ENCODE measurements around the gene TUG1.

Gene TUG1

DNA sequence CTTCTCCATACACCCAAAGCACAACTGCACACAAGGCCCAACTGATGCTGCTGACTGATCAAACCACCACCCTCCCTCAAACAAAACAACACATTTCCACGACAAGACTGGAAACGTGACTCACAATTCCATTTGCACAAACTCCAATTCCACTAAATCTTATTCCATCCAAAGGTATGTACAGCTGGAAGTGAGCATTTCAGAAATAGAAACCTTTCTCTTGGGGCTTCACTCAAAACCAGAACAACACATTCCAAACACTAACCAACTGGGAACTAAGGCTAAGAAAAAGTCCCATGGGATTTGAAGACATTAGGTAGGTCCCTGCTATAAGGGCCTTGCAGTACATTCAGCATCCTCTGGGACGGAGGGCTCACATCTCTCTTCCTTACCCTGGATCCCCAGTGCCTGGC is 20.1 kb upstream of the TUG1 start:
- DNase-seq = no peak

DNA sequence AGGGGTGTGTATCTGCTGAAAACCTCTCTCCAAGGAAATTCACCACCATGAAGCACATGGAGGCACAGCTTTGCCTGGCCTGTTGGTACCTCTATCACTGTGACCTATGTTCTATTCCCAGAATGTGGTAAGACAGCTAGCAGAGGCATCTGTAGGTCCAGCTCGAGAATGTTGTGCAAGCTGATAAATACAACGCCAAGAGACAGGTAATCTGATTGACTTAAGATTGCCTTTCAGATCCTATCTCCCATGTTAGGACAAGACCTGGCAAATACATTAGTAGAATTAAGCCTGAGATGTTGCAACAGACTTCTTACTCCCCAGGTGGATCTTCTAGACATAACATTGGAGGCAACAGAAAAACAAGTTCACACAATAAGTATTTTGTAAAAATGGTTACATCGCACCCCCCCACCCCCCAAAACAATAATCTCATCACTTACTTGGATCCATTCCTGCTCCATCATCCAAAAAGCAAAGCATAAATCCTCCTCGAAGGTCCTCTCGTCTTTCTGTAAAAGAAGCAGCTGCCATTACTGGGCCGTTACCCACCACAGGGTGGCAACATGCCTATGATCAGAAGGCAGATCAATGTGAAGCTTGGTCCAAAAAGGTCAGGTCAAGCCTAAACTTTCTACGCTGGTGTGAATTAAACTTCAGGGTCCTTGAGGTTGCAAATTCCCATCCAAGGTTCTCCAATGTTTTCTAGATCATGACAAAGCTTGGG is 19.0 kb upstream of the TUG1 start:
- DNase-seq = no peak

GRCh38 chr22:30953206-30953605 is 15.9 kb upstream of the TUG1 start:
- no peak for DNase-seq

GRCh38 chr22:30955153-30955552 is 13.9 kb upstream of the TUG1 start:
- DNase-seq = no peak

- no peak for DNase-seq
Observed at GRCh38 chr22:30964858-30965257, 4.2 kb upstream of the TUG1 start.

GRCh38 chr22:30968015-30968923 is 796 bp upstream of the TUG1 start, which contains the start of gene MORC2:
Gene MORC2, minus strand, starts transcription at chr22:30968774. Its CDS starts 885 bp downstream, at chr22:30967889.
- DNase-seq = no peak

- peak; percentile 37 for DNase-seq
Observed at GRCh38 chr22:30969532-30970355, 679 bp downstream of the TUG1 start.

GRCh38 chr22:30970356-30970746 is 1.3 kb downstream of the TUG1 start:
- DNase-seq = no peak

GRCh38 chr22:30978304-30978962 is 9.4 kb downstream of the TUG1 start:
- no peak for DNase-seq

DNA sequence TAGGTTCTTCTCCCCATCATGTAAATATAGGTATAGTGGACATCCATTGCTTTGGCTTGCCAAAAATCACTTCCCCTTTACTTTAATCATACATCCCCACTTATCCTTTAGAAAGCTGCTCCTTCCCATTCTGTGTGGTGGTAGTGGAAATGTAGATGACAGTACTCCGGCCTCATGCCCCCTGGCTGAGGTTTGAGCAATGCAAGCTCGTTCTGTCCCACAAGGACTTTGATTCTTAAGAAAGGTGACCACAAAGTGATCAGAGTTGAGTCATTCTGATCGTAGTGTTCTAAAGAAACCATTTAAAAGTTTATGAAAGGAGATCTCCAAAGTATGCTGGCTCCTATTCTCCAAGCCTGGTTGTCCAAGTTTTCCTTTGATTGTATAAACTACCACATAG is 10.9 kb downstream of the TUG1 start:
- no peak for DNase-seq

DNA sequence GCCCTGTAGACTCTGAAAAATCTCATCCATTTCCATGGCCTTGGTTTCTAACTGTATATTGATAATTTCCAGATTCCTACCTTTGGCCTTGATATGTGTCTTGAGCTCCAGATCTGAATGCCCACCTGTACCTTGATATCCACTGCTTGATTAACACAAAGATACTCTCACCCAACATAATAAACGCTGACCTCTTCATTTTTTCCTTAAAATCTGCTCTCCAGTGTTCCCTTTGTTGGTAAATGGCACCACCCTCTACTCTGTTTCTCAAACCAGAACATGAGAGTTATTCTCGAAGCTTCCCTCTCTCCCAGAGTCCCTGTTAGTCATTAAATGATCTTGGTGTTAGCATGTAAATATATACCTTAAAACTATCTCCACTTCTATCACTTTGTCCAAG is 13.4 kb downstream of the TUG1 start:
- no peak for DNase-seq

DNA sequence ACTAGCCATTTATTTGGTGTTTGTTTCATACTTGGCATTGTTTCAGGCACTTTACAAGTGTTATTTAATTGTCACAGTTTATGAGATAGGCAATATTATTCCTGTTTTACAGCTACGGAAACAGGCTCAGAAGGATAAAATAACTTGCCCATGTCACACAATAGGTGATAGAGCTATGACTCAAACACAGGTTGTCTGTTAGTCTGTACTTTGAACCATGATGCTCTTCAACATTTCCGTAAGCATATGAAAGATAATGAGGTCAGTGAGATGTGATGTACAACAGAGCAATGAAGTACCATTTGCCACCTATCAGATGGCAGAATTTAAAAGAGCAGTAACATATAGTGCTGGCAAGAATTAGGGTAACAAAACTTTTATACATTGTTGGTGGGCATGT is 15.3 kb downstream of the TUG1 start:
- no peak for DNase-seq

GRCh38 chr22:30985561-30986208 is 16.6 kb downstream of the TUG1 start:
- DNase-seq = no peak

GRCh38 chr22:30989474-30989873 is 20.4 kb downstream of the TUG1 start:
- no peak for DNase-seq

- no peak for DNase-seq
Observed at GRCh38 chr22:30990690-30991089, 21.6 kb downstream of the TUG1 start.

DNA sequence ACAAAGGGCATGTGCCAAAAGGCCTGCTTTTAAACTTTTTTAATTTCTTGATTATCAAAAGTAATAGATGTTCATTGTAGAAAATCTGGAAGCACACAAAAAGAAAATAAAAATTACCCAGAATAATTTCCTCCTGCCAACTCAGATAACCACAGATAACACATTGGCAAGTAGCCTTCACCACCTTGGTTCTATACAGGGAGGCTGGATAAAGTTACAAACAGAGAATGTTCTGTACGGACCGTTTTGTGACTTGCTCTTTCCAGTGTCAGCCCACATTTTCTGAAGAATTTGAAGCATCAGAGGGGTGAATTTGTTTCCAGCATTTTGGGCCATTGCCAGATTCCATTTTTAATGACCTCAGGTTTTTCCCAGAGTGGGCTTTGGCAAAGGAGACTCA is 23.5 kb downstream of the TUG1 start:
- DNase-seq = no peak

DNA sequence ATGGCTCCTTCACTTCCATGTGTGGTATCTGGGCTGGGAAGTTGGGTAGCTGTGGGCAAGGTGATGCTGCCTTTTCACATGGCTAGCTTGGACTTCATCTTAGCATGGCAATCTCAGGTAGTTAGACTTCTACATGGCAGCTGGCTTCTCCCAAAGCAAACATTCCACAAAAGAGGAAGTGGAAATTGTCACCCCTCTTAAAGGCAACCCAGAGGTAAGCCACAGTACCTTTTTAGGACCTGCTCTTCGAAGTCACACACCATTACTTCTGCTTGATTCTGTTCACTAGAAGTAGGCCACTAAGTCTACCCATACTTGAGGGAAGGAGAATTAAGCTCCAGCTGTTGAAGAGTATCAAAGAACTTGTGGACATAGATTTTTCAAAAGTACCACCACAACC is 25.9 kb downstream of the TUG1 start:
- no peak for DNase-seq

DNA sequence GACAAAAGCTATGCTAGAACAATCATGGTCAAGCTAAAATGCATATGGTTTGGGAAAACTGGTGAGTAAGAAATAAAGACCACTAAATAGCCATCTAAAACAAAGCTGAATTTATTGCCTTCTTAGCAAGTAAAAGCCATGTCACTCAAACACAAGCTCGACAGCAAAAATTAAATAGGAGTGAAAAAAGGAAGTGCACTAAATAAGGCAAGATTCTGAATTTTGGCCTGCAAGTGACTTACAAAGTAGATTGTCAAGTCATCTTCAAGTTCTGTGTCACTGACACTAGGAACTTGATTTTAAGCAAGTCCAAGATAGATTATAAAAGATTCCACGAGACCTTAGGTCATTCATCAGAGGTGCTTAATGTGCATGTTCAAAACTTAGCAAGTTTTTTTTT is 27.4 kb downstream of the TUG1 start:
- DNase-seq = no peak

- DNase-seq = no peak
Observed at GRCh38 chr22:30998329-30998728, 29.3 kb downstream of the TUG1 start.

GRCh38 chr22:31001124-31001770 is 32.2 kb downstream of the TUG1 start:
- DNase-seq = no peak

- DNase-seq = no peak
Observed at GRCh38 chr22:31005535-31005934, 36.5 kb downstream of the TUG1 start.

Data from GDM1 (cell line).